Parathyroid adenoma (tissue), 2 donors: Measurements from ENCODE around the gene DGKI.

Experiments
- H2AFZ ChIP-seq: fragments of 300-600 bp; sonication (generic); one replicate; pipeline ENCODE4 v1.7.0; 2017; ENCODE audit warnings: antibody characterized with exemption, mild to moderate bottlenecking
- H3K27ac ChIP-seq: fragments of 300-600 bp; sonication (generic); one replicate; pipeline ENCODE4 v1.7.0; 2017
- H3K27me3 ChIP-seq: fragments of 300-600 bp; sonication (generic); one replicate; pipeline ENCODE4 v1.7.0; 2017; ENCODE audit warnings: low read length; ENCODE audit not compliant: control insufficient read depth, insufficient read depth
- H3K36me3 ChIP-seq: fragments of 300-600 bp; sonication (generic); one replicate; pipeline ENCODE4 v1.7.0; 2017; ENCODE audit warnings: low read length; ENCODE audit not compliant: control insufficient read depth, insufficient read depth
- H3K4me1 ChIP-seq: fragments of 300-600 bp; sonication (generic); one replicate; pipeline ENCODE4 v1.7.0; 2017; ENCODE audit warnings: control low read depth
- H3K4me2 ChIP-seq: fragments of 300-600 bp; sonication (generic); one replicate; pipeline ENCODE4 v1.7.0; 2017; ENCODE audit warnings: low read length
- H3K4me3 ChIP-seq: fragments of 300-600 bp; sonication (generic); one replicate; pipeline ENCODE4 v1.7.0; 2017; ENCODE audit warnings: low read depth, low read length
- H3K79me2 ChIP-seq: fragments of 300-600 bp; sonication (generic); one replicate; pipeline ENCODE4 v1.7.0; 2017; ENCODE audit warnings: control low read depth
- H3K9ac ChIP-seq: fragments of 300-600 bp; sonication (generic); one replicate; pipeline ENCODE4 v1.7.0; 2017; ENCODE audit warnings: mild to moderate bottlenecking
- H3K9me3 ChIP-seq: fragments of 300-600 bp; sonication (generic); one replicate; pipeline ENCODE4 v1.7.0; 2017; ENCODE audit warnings: low read length; ENCODE audit not compliant: control insufficient read depth
- CTCF ChIP-seq: fragments of 300-600 bp; sonication (generic); IDR thresholded peaks from one replicate; pipeline ENCODE4 v1.7.0; 2017; ENCODE audit warnings: antibody characterized with exemption, mild to moderate bottlenecking
- donor health status: primary hyperparathyroidism.

The DGKI gene

GRCh38 chr7:137820156-137820555, 26.6 kb downstream of the DGKI start:
- no peaks in the 10 kb centered on the region for H3K36me3 ChIP-seq
- no peak overlapping the region for H2AFZ ChIP-seq
- no peaks in the 10 kb centered on the region for H3K9me3 ChIP-seq
- H3K27me3 ChIP-seq: no peaks in the 10 kb centered on the region
- H3K4me3 ChIP-seq: no peak overlapping the region
- no peak for TF ChIP-seq CTCF
- no peak overlapping the region for H3K4me2 ChIP-seq
- no peaks in the 10 kb centered on the region for H3K4me1 ChIP-seq
- no peaks in the 10 kb centered on the region for H3K79me2 ChIP-seq
- no peak overlapping the region for H3K27ac ChIP-seq
- no peak overlapping the region for H3K9ac ChIP-seq

- no peak overlapping the region for H3K4me3 ChIP-seq
- no peaks in the 10 kb centered on the region for H3K36me3 ChIP-seq
- H3K27ac ChIP-seq: no peak overlapping the region
- no peak overlapping the region for H2AFZ ChIP-seq
- TF ChIP-seq CTCF: no peak
- H3K9me3 ChIP-seq: no peaks in the 10 kb centered on the region
- no peak overlapping the region for H3K9ac ChIP-seq
- no peaks in the 10 kb centered on the region for H3K79me2 ChIP-seq
- no peak overlapping the region for H3K4me2 ChIP-seq
- H3K4me1 ChIP-seq: no peaks in the 10 kb centered on the region
- H3K27me3 ChIP-seq: no peaks in the 10 kb centered on the region
Observed at GRCh38 chr7:137818036-137818435, 28.7 kb downstream of the DGKI start.

- no peak overlapping the region for H3K4me2 ChIP-seq
- no peaks in the 10 kb centered on the region for H3K36me3 ChIP-seq
- H3K79me2 ChIP-seq: no peaks in the 10 kb centered on the region
- no peak for TF ChIP-seq CTCF
- no peak overlapping the region for H2AFZ ChIP-seq
- no peak overlapping the region for H3K4me3 ChIP-seq
- no peaks in the 10 kb centered on the region for H3K4me1 ChIP-seq
- H3K27me3 ChIP-seq: no peaks in the 10 kb centered on the region
- H3K27ac ChIP-seq: no peak overlapping the region
- no peaks in the 10 kb centered on the region for H3K9me3 ChIP-seq
- H3K9ac ChIP-seq: no peak overlapping the region
Observed at GRCh38 chr7:137816696-137817320, 30.0 kb downstream of the DGKI start.

- no peaks in the 10 kb centered on the region for H3K4me1 ChIP-seq
Observed at GRCh38 chr7:137813541-137813940, 33.2 kb downstream of the DGKI start.

More at GRCh38 chr7:137813541-137813940, 33.2 kb downstream of the DGKI start:
- Histone ChIP-seq H3K4me3 (no peak overlapping the region), H3K9ac (no peak overlapping the region), H3K4me2 (no peak overlapping the region), H2AFZ (no peak overlapping the region), H3K27ac (no peak overlapping the region), H3K27me3 (no peaks in the 10 kb centered on the region), H3K36me3 (no peaks in the 10 kb centered on the region), H3K79me2 (no peaks in the 10 kb centered on the region), H3K9me3 (no peaks in the 10 kb centered on the region)
- no peak for TF ChIP-seq CTCF
